ENCODE measurements around the gene SHANK2.

SHANK2 gene

GRCh38 chr11:71249301-71249700 lies 3.1 kb downstream of the SHANK2 start:
- TF ChIP-seq USF1 (IDR thresholded peaks at IDR 0.05): no peak
- no peak for TF ChIP-seq YY1 (IDR thresholded peaks at IDR 0.05; ENCODE audit: low read depth)
- no peak for TF ChIP-seq TCF12 (IDR thresholded peaks at IDR 0.05; ENCODE audit: low read depth)
- no peak for TF ChIP-seq TAF1 (IDR thresholded peaks at IDR 0.05; ENCODE audit: low read depth)
- TF ChIP-seq NFIC (IDR thresholded peaks at IDR 0.05): no peak
- TF ChIP-seq EP300 (IDR thresholded peaks at IDR 0.05; ENCODE audit: borderline replicate concordance): no peak
- TF ChIP-seq MAX (IDR thresholded peaks at IDR 0.05): no peak
- TF ChIP-seq ZBTB7A (IDR thresholded peaks at IDR 0.05; ENCODE audit: low read depth): no peak
- TF ChIP-seq REST (IDR thresholded peaks at IDR 0.05; ENCODE audit: low read depth): no peak
- TF ChIP-seq EGR1 (IDR thresholded peaks at IDR 0.05): no peak
- no peak for TF ChIP-seq TEAD4 (IDR thresholded peaks at IDR 0.05)
- TF ChIP-seq RAD21 (IDR thresholded peaks at IDR 0.05; ENCODE audit: low read depth): no peak
- TF ChIP-seq FOXM1 (IDR thresholded peaks at IDR 0.05; ENCODE audit: borderline replicate concordance, low read depth): no peak
- no peak for TF ChIP-seq CEBPB (IDR thresholded peaks at IDR 0.05)
- no peak for TF ChIP-seq CREB1 (IDR thresholded peaks at IDR 0.05; ENCODE audit: low read depth)

GRCh38 chr11:71248656-71249055 lies 3.7 kb downstream of the SHANK2 start:
- TF ChIP-seq YY1 (IDR thresholded peaks at IDR 0.05; ENCODE audit: low read depth) (no peak), USF1 (IDR thresholded peaks at IDR 0.05) (no peak), TEAD4 (IDR thresholded peaks at IDR 0.05) (no peak), NFIC (IDR thresholded peaks at IDR 0.05) (no peak), EP300 (IDR thresholded peaks at IDR 0.05; ENCODE audit: borderline replicate concordance) (no peak), EGR1 (IDR thresholded peaks at IDR 0.05) (no peak), REST (IDR thresholded peaks at IDR 0.05; ENCODE audit: low read depth) (no peak), TAF1 (IDR thresholded peaks at IDR 0.05; ENCODE audit: low read depth) (no peak), FOXM1 (IDR thresholded peaks at IDR 0.05; ENCODE audit: borderline replicate concordance, low read depth) (no peak), TCF12 (IDR thresholded peaks at IDR 0.05; ENCODE audit: low read depth) (no peak), ZBTB7A (IDR thresholded peaks at IDR 0.05; ENCODE audit: low read depth) (no peak), CEBPB (IDR thresholded peaks at IDR 0.05) (no peak)

GRCh38 chr11:71248251-71248570 lies 4.2 kb downstream of the SHANK2 start:
- TF ChIP-seq FOXM1 (IDR thresholded peaks at IDR 0.05; ENCODE audit: borderline replicate concordance, low read depth): no peak
- TF ChIP-seq CREB1 (IDR thresholded peaks at IDR 0.05; ENCODE audit: low read depth): no peak
- TF ChIP-seq NFIC (IDR thresholded peaks at IDR 0.05): no peak
- no peak for TF ChIP-seq MAX (IDR thresholded peaks at IDR 0.05)
- TF ChIP-seq YY1 (IDR thresholded peaks at IDR 0.05; ENCODE audit: low read depth): no peak
- TF ChIP-seq REST (IDR thresholded peaks at IDR 0.05; ENCODE audit: low read depth): no peak
- no peak for TF ChIP-seq TCF12 (IDR thresholded peaks at IDR 0.05; ENCODE audit: low read depth)
- no peak for TF ChIP-seq ZBTB7A (IDR thresholded peaks at IDR 0.05; ENCODE audit: low read depth)
- TF ChIP-seq CEBPB (IDR thresholded peaks at IDR 0.05): no peak
- no peak for TF ChIP-seq TAF1 (IDR thresholded peaks at IDR 0.05; ENCODE audit: low read depth)
- TF ChIP-seq EP300 (IDR thresholded peaks at IDR 0.05; ENCODE audit: borderline replicate concordance): no peak
- no peak for TF ChIP-seq USF1 (IDR thresholded peaks at IDR 0.05)
- TF ChIP-seq RAD21 (IDR thresholded peaks at IDR 0.05; ENCODE audit: low read depth): no peak
- no peak for TF ChIP-seq TEAD4 (IDR thresholded peaks at IDR 0.05)
- no peak for TF ChIP-seq EGR1 (IDR thresholded peaks at IDR 0.05)
